ENCODE results near the gene NAA80. TPM values are rescaled to one million over a fixed set of nuclear protein-coding genes. Genes with fewer than 3 reads are reported as not detected.

NAA80 gene
- total RNA-seq, 1 experiment from 2014 or later = 6.0 TPM

DNA sequence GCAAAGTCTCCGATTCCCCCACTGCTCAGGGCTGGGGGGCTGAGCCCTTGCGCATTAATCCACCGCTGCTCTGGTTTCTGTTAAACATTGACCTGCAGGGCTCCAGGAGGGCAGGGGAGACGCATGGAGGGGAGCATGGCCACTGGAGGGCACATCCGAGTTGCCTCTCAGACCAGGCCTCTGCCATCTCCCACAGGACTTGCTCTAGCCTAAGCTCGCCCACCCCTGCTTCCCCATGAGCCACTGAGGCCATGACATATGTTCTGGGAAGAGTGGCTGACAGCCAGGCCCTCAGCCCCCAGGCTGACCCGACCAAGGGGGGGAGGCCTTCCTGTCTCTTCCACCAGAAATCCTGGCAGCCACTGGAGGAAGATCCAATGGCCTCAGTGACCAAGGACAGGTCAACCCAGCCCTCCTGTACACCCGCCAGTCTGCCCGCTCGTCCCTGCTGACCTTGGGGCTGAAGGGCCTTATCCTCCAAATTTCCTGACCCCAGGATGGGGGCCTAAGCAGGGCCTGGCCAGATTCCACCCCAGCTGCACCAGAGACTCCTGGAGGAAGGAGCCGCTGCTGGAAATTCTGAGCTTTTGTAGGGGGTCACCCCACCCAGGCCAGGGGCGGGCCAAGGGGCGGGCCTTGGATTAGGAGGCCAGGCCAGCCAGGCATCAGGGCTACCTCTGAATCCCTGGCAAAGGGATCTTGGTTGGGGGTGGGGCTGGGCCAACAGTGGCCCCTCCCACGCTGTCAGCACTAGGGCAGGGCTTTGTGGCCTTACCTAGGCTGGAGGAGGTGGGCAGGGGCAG is 4.0 kb upstream of the NAA80 start, which contains the start of gene HYAL1:
HYAL1 (minus strand) TSS at position 562 of the 803 bp plus-strand sequence. CDS start 618 bp downstream, outside the sequence.
- no peak within 1 kb of the TSS for H3T11ph ChIP-seq (ENCODE audit: low read length)
- no peak within 1 kb of the TSS for H3K14ac ChIP-seq (ENCODE audit: insufficient read depth, low read length)
- no peaks in the 10 kb centered on the region for H3K9me3 ChIP-seq (ENCODE audit: control insufficient read depth, low read depth, low read length)
- no peak within 1 kb of the TSS for H2AFZ ChIP-seq (ENCODE audit: low read length)
- no peak within 1 kb of the TSS for H4K91ac ChIP-seq (ENCODE audit: insufficient read length, low read depth, low read length)
- H3K23ac ChIP-seq (ENCODE audit: insufficient read length, low read depth, low read length) = no peak within 1 kb of the TSS
- Mint-ChIP-seq H3K27ac (peak within 1 kb of the TSS in 2 of 3 experiments; percentile 82 to 86; a peak in 5 of 7 replicates), H3K4me3 (peak within 1 kb of the TSS in 1 of 2 experiments; percentile 57; a peak in 3 of 5 replicates), H3K9me3 (peaks cover 17 to 24% of the 10 kb centered on the region in 2 experiments), H3K36me3 (ENCODE audit: insufficient read depth in 1 of 3, low read depth in 3 of 3) (peaks cover 0 to 4% (median 0%) of the 10 kb centered on the region in 3 experiments; a peak in 2 of 7 replicates), H3K4me1 (peaks cover 23 to 24% of the 10 kb centered on the region in 2 experiments), H3K27me3 (ENCODE audit: low read depth) (no peaks in the 10 kb centered on the region)
- H3K23me2 ChIP-seq (ENCODE audit: insufficient read length, low read depth, low read length, poor library complexity, severe bottlenecking) = peaks cover 6% of the 10 kb centered on the region
- TF ChIP-seq, protein P1, sequence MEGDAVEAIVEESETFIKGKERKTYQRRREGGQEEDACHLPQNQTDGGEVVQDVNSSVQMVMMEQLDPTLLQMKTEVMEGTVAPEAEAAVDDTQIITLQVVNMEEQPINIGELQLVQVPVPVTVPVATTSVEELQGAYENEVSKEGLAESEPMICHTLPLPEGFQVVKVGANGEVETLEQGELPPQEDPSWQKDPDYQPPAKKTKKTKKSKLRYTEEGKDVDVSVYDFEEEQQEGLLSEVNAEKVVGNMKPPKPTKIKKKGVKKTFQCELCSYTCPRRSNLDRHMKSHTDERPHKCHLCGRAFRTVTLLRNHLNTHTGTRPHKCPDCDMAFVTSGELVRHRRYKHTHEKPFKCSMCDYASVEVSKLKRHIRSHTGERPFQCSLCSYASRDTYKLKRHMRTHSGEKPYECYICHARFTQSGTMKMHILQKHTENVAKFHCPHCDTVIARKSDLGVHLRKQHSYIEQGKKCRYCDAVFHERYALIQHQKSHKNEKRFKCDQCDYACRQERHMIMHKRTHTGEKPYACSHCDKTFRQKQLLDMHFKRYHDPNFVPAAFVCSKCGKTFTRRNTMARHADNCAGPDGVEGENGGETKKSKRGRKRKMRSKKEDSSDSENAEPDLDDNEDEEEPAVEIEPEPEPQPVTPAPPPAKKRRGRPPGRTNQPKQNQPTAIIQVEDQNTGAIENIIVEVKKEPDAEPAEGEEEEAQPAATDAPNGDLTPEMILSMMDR (conservative IDR thresholded peaks at IDR 0.05) = peak; percentile 50
- H3K4ac ChIP-seq (ENCODE audit: low read depth, low read length) = no peak within 1 kb of the TSS
- no peaks in the 10 kb centered on the region for H3K79me2 ChIP-seq (ENCODE audit: insufficient read depth, low read length)
- WGBS (ENCODE audit: extremely low coverage, insufficient read length, low lambda C conversion rate) = no CpG with 5 or more reads among the region's 14 CpGs
- H2BK12ac ChIP-seq (ENCODE audit: insufficient read length, low read depth, low read length) = no peak within 1 kb of the TSS
- no peak within 1 kb of the TSS for H2BK15ac ChIP-seq (ENCODE audit: low read depth, low read length)
- H4K8ac ChIP-seq (replicated peaks; ENCODE audit: insufficient read length, low read depth, low read length) = no peak within 1 kb of the TSS
- no peaks in the 10 kb centered on the region for H3K4me1 ChIP-seq (ENCODE audit: insufficient read depth, low read length)
- no peak within 1 kb of the TSS for H2BK20ac ChIP-seq (ENCODE audit: low read depth, low read length, poor library complexity, severe bottlenecking)
- H3K27me3 ChIP-seq (ENCODE audit: insufficient read depth, low read length) = no peaks in the 10 kb centered on the region
- no peak within 1 kb of the TSS for H2BK5ac ChIP-seq (ENCODE audit: insufficient read length, low read length)
- H3K56ac ChIP-seq (ENCODE audit: insufficient read length, low read depth, low read length) = no peak within 1 kb of the TSS
- H2BK120ac ChIP-seq (ENCODE audit: low read depth, low read length, poor library complexity, severe bottlenecking) = no peak within 1 kb of the TSS
- no peak within 1 kb of the TSS for H2AK5ac ChIP-seq (ENCODE audit: insufficient read length, low read length)
- no peak within 1 kb of the TSS for H3K4me2 ChIP-seq (ENCODE audit: insufficient read depth, insufficient read length, low read length)
- H3K79me1 ChIP-seq (ENCODE audit: insufficient read depth, low read depth, low read length, poor library complexity, severe bottlenecking) = no peaks in the 10 kb centered on the region
- no peak within 1 kb of the TSS for H3K27ac ChIP-seq (ENCODE audit: insufficient read length, low read depth, low read length)
- H4K20me1 ChIP-seq (ENCODE audit: control insufficient read depth, insufficient read depth, insufficient read length) = no peaks in the 10 kb centered on the region
- H4K5ac ChIP-seq (ENCODE audit: insufficient read length, low read depth, low read length) = no peak within 1 kb of the TSS
- DNase-seq = peak; percentile 97
- no peak within 1 kb of the TSS for H3K18ac ChIP-seq (ENCODE audit: insufficient read length, low read depth, low read length)
- no peak within 1 kb of the TSS for H3K9ac ChIP-seq (ENCODE audit: extremely low read depth, insufficient read length, low read length)

All from H9 (cell line).